GM21367 (cell line): ENCODE results near the gene HS1BP3.

ENCODE experiments used
- ATAC-seq: cut with Tn5 transposase; IDR thresholded peaks from one replicate; pipeline ENCODE4 v1.9.1; 2021; ENCODE audit not compliant: unreplicated experiment

HS1BP3 gene

DNA sequence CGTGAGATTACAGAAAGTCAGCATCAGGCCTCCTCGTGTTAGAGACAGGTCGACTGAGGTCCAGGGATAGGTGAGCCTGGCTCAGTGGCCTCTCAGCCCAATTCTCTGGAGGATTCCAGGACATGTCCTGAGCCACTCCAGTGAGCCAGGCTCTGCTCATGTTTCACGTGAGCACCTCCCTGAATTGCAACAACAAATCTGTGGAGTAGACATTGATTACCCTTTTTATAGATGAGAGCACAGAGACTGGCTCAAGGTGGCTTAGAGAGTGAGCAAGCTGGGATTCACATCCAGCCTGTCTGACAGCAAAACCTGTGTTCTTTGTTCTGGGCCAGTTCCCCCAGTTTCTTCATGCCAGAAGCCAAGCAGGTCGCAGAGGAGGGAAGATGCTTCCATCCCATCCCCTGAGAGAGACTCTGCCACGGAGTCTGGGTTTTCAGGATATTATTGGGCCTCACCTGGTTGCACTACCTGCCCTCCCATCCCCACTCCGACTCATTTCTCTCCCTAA is 46.4 kb downstream of the HS1BP3 start:
- ATAC-seq: no peak

GRCh38 chr2:20603791-20604190 is 47.1 kb downstream of the HS1BP3 start:
- no peak for ATAC-seq

DNA sequence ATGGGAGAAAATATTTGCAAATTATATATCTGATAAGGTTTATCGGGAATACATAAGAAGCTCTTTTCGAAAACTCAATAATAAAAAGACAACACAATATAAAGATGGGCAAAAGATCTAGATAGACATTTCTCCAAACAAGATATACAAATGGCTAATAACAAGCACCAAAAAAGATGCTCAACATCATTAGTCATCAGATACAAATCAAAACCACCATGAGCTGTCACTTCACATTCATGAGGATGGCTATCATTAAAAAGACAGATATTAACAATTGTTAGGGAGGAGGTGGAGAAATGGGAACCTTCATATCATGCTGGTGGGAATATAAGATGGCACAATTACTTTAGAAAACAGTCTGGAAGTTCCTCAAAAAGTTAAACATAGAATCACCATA is 48.1 kb downstream of the HS1BP3 start:
- ATAC-seq: no peak

DNA sequence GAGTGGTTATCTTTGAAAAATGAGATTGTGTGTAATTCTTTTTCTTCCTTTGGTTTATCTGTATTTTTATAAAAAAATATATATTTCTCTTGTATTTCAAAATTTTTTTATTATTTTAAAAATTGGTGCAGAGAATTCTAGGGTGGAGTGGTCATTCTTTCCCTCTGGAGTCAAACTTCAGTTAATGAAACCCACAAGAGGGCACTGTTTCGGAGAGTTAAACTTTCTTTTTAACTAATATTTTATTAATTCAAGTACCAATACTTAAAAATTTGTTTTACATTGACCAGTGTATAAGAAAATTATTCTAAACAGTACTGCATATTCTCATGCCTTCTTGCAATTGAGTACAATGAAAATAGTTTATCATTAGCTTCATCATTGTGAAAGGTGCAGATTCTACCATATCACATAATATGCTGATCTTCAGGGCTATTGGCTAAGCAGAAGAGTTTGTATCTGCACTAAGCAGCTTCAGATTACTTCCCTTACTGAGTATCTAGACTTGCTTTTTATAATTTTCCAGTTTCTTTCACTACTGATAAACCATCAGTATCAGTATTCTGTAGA is 50.1 kb downstream of the HS1BP3 start:
- ATAC-seq: no peak

- ATAC-seq: no peak
Observed at GRCh38 chr2:20599861-20600461, 50.9 kb downstream of the HS1BP3 start.

GRCh38 chr2:20599001-20599600 is 51.8 kb downstream of the HS1BP3 start:
- ATAC-seq: no peak

DNA sequence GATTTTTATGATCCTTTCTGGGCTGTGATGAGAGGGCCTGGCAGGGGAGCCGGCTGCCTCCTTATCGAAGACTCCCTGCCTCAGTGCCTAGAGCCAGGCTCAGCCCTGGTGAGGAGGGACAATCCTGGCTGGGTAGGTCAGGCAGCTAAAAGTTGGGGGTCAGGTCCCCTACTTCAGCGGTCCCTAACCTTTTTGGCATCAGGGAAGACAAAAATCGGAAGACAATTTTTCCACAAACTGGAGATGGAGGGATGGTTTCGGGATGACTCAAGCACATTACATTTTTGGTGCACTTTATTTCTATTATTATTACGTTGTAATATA is 53.1 kb downstream of the HS1BP3 start:
- ATAC-seq: no peak

DNA sequence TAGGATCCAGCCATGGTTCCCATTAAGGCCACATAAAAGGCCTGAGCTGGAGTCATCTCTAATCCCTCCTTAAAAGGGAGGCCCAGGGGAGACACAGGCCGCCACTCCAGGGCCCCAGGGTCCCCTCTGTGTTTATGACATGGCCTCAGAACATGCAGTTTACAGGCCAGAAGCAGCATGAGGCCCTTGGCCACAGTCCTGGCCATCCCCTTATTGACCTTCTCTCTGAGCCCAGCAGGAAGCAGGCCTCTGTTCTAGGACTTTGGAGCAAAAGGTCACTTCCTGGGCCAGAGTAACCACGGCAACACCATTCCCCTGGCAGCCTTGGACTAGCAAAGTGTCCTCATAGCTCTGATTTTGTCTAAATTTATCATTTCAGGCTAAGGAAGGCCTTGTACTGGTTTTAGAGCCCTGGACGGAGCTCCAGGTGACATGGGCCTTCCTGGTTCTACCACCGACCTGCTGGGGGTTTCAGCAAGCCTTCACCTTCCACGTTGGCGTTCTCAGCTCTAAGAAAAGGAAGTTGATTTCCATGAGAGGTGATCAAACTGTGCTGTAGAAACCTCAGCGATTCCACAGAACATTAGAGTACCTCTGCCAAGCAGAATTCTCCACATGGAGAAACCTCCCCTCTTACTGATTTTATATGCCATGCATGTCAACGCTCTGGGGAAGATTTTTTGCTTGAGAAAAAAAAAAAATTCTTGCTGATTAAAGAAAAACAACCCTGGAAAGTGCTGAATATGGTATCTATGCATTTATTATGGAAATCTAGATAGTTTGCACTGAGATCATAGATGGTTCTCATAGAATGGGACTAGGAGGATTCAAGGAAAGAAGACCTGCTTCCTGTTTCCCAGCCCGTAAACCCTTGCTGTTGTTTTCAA is 53.7 kb downstream of the HS1BP3 start:
- ATAC-seq: no peak

DNA sequence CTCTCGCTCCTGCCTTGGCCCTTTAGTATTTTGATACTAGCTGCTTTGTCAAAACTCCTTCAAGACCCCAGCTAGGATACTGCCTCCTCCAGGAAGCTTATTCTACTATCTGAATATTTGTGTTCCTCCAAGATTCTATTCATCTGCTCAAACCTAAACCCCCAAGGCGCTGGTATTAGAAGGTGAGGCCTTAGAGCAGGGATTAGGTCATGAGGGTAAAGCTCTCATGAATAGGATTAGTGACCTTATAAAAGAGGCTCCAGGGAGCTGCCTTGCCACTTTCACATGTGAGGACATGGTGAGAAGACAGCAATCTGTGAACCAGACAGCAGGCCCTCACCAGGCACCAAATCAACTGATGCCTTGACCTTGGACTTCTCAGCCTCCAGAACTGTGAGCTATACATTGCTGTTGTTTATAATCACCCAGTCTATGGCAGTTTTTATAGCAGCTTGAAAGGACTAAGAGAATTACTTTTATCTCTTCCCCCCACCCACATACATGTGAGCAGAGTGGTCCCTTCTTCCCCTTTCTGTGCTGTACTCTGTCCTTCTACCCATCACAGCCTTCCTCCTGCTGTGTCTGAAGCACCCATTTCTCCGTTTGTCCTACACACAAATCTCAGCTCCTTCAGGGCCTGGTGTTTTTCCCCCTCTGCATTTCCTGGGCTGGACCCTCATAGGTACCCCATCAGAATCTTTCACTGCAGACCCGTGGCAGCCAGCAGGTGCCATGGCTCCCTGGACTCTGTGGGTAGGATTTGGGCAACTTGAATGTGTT is 54.5 kb downstream of the HS1BP3 start:
- no peak for ATAC-seq

GRCh38 chr2:20595439-20596192 is 55.3 kb downstream of the HS1BP3 start:
- ATAC-seq: peak; percentile 86

GRCh38 chr2:20594957-20595356 is 55.9 kb downstream of the HS1BP3 start:
- no peak for ATAC-seq

GRCh38 chr2:20594048-20594750 is 56.7 kb downstream of the HS1BP3 start:
- ATAC-seq: no peak

GRCh38 chr2:20593072-20594034 is 57.5 kb downstream of the HS1BP3 start:
- ATAC-seq: no peak

DNA sequence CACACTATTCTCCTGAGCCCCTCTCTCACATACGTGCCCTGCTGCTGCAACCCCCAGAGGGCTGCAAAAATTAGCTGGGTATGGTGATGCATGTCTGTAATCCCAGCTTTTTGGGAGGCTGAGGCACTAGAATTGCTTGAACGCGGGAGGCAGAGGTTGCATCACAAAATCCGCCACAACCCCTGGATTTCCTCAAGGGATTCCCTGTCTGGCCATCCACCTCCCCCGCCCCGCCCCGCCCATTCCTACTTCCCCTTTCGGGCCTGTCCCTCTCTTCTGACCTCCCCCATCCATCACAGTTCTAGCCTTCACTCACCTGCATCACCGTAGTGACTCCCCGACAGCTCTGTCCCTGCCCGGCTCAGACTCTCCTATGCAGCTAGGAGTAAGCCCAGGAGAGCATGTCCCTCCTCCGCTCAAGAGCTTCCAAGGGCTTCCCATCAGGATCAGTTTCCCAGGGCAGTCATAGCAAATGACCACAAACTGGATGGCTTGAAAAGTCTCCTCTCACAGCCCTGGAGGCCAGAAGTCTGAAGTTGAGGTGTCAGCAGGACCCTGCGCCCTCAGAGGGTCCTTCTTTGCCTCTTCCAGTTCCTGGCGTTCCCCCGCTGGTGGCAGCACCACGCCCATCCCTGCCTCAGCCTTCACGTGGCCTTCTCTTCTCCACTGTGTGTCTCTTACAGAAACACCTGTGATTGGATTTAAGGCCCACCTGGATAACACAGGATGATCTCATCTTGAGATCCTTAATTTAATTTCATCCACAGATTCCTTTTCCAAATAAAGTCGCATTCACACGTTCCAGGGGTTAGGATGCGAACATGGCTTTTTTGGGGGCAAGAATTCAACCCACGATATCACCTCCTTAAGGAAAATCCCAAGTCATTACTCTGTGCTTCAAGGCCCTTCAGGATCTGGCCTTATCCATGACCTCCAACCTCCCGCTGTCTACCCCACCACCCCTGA is 58.5 kb downstream of the HS1BP3 start:
- no peak for ATAC-seq

- no peak for ATAC-seq
Observed at GRCh38 chr2:20590704-20591515, 60.0 kb downstream of the HS1BP3 start.

GRCh38 chr2:20589975-20590703 is 60.8 kb downstream of the HS1BP3 start:
- no peak for ATAC-seq
